ENCODE measurements around the gene MAGEA9B.

DNA sequence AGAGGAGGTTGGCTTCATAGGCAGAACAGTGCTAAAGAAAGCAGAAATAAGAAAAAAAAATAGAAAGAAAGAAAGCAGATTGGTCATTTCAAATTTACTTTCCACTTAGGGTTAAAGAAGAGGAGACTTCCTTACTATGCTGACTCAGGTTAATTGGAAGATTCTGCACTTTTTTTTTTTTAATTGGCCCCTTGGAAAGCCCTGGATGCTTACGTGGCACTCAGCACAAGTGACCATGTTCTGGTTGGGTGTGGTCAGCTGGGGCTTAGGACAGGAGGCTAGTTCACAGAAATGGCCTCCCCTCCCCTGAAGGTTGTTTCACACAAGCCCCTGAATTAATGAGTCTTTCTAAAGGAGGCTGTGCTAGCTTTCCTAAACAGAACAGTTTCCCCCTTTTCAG, 14.5 kb downstream of the MAGEA9B start:
- TF ChIP-seq CTCF (IDR thresholded peaks at IDR 0.05; ENCODE audit: insufficient read depth, low read length): no peak
- no peak for TF ChIP-seq POLR2AphosphoS5 (IDR thresholded peaks at IDR 0.05; ENCODE audit: low read depth)
- TF ChIP-seq REST (IDR thresholded peaks at IDR 0.05; ENCODE audit: insufficient replicate concordance, low read depth): no peak
- TF ChIP-seq SPI1 (IDR thresholded peaks at IDR 0.05; ENCODE audit: borderline replicate concordance, low read depth): no peak
